ENCODE measurements around the gene SALL1.

The SALL1 gene

DNA sequence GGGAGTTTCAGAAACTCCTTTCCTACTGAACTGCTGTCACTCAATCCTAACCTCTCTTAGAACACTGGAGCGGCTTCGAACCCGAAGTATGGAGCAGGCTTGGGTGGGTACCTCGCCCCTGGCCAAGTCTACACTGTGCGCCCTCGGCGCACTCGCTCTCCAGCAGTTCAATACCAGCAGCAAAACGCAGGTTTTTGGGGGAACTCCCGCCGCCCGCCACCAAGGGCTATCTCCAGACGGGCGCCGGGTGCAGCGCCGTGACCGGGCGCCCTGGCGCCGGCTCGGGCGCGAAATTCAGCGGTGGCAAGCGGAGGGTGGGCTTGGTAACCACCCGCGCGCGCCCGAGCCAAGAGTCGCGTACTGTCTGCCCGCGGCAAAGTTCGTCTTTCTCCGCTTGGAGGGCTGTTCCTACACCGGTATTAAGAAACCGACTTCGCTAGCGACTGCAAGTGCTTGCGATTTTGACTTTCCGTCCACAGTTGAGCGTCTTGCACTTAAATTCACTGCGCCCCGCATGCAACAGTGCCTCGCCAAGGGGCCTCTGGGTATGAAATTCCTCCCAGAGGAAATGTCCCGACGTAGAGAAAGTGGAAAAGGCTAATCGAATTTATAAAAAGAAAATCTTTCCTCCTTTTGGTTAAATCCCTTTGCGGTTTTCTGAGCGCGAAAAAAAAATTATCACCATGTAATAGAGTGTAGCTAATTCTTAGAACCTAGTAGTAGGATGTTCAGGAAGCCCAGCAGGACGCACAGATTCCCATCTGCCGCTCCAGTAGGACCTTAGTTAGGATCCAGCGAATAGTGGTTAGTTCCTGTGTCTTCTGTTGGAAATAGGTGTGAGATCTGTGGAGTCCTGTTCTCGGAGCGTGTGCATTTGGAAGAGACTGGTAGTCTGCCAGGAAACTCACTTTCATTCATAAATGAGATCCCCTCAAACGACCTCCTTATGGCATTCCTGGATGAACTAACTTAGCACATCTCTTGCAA, 5.0 kb upstream of the SALL1 start:
- DNase-seq, result no peak

DNA sequence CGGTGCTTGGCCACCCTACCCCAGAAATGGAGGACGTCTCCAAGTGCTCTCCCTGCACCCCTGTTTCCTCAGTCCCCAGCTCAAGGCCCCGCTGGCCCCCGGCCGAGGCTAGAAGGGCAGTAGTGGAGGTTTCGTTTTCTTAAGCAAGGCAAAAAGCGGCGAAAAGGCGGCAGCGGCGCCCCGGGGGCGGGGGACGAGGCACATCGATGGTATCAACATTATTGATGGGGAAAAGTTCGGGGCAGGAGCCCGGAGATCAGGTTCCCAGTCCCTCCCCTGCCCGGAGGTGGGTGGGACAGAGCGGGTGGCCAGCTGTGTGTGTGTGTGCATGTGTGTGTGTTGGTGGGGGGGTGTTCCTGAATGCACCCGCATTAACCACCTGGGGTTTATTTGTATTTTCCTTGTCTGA, 4.1 kb upstream of the SALL1 start:
- no peak for DNase-seq

DNA sequence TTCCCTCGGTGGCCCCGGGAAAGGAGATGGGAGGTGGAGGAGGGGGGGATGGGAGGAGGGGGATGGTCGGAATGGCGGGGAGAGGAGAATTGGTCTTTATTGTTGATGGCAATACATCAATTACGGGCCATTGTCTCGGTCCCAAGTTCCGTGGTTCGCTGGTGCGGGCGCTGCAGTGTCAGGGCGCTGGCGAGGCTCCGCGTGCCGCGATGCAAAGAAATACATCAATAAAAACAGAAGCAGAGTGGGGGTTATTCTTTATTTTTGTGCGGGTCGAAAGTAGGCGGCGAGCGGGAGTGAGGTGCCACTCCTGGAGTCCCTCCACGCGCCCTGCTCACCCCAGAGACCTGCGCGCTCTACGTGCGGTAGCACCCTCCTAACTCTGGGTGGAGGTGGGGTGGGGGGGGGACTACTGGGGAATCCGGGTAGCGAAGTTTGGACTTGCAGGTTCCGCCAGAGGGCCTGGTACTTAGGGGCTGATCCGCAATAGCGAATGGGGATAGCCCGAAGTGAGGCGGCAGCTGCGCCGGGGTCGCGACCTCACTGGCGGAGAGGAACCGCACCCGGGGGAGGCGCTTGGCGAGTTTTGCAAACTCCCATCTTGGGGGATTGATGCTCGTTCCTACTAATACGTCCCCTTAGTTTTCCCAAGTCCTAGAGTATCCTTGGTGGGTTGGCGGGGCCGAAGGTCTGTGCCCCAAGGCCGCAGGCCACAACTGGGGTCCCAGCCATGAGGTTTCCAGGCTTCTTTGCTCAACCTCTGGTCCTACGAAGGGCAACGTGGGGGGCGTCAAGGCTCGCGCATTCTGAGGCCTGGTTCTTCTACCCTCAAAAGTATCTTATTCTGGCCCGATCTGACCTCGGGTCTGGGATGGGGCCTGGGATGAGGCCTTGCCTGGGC, 3.5 kb upstream of the SALL1 start:
- no peak for DNase-seq

DNA sequence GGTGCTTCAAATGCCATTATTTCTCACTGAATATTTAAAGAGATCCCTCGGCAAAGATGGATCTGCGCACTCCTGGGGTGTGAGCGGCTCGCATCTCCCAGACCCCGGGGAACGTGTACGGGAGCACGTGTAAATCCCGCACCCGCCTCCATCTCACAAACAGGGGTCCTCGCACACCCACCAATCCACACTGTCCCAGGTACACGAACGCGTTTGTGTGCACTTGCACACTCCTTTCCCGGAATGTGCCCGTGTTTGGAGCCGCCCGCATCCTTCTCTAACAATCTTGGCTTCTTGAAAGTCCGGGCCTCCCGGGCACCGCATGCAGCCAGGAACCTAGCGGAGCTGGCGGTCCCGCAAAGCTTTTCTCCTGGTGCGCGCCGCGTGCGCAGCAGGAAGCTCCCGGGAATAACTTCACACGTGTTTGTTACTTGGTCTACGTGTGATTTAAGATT, 2.5 kb upstream of the SALL1 start:
- DNase-seq, result no peak

DNA sequence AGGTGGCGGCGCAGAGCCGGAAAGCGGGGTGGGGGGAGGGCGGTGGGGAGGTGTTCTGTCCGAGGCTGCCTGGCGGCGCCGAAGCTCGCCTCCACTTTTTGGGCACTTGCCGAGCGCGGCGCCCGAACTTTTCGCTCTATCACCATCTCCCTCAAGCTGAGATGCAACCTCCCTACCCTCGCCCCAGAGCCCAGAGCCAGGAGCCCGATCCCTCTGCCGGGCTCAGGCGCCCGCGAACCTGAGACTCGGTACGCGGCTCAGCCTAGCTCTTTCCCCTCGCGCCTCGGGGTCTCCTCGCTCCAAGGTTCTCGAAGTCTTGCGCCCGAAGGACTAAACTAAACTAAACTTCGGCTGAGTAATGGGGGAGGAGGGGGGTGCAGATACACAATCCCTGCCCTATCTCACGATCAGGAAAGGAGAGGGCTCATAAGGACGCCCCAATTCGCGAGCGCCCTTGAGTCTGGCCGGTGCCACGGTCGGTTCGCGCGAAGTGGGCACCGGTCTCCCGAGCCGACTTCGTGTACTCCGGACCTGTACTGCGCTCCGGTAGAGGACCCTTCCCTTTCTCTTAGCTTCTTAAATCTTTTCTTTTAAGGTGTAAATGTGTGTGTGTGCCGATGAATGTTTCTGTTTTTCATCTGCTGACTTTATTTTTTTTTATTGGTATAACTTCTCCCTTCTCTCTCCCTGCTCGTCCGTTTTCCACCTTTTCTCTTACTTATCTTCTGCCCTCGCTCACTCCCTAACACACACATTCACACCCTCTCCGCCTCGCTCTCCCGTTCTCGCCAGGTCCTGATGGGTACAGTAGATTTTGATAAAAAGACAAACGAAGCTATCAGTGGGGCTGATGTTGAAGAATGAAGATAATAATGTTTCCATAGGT, 1.9 kb upstream of the SALL1 start:
- DNase-seq, result no peak

DNA sequence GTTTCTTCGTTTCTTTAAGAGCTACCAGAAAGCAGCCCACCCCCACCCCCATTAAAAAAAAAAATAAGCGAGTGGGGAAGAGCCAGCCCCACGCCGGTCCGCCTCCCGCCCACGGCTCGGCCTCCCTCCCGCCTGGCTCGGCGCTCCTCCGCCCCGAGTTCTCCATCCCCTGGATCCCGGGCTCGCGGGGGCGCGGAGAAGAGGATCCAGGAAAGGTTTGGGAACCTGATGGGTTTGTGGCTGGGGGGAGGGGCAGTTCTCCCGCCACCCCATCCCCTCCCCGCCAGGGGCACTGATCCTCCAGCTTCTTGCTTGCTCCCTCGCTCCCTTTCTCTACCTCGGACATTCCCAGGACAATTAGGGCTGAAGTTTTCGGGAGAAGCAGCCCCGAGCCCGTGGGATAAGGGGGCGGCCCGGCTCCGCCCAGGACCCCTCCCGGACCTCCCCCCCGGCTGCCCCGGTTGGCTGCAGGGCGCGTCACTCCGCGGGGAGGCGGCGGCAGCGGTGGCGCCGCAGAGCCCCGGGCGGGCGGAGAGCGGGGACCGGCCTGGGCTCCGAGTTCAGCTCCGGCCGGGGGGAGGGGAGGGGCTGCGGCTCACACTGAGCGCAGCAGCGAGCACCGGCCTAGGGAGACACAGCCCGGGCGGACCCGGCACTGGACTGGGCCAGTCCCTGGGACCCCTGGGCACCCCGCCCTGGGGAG, 1.0 kb upstream of the SALL1 start:
- no peak for DNase-seq

DNA sequence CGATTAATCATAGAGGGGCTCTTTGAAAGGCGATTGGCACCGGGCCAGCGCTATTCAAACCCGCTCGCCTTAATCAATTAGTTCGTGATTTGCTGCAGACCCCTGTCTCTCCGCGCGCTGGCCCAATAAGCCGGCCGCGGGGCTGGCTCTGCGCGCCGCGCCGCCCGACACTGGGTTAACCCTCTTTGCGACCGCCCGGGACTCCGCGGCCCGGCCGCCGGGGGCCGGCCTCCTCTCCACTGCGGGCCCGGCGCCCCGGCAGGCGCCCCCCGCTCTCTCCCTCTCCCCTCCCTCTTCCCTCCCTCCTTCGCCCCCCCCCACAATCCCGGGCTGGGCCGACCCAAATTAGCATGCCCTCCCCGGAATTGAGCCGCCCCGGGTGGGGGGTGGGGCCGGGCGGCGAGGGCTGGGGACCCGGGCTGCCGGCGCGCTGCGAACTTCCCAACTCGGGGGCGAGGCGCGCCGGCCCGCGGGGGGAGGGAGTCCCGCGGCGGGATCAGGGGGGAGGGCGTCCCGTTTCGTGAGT, 428 bp upstream of the SALL1 start:
- DNase-seq, result no peak

DNA sequence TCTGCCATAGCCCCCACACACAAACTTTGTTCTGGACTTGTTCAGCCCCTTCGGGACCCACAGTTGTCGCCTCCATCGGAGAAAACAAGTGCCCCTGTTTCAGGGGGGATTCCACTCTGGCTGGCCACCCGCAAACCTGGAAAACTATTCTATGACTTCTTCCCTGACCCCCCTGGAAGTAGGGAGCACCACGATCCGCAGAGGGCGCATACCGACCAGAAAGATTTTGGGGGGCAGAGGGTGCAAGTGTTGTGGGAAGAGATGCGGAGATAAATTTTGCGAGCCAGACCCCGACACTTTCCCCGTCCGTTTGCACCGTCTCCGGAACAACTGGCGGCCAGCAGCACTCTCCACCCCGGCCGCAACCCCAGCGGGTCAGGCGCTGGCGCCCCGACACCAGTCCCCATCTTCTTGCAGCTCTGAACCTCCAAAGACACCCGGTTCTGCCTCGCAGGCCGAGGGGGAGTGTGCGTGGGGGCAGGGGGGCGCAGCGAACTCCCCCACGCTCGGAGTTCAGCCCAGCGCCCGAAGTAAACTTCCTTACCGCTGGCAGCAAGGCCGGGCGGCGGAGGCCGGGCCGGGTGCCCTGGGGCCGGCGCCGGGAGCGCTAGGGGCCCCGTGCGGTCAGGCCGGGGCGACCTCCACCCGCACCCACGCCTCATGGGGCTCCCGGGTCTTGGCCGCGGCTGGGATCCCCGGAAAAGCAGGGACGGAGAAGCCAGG, 744 bp downstream of the SALL1 start:
- no peak for DNase-seq

DNA sequence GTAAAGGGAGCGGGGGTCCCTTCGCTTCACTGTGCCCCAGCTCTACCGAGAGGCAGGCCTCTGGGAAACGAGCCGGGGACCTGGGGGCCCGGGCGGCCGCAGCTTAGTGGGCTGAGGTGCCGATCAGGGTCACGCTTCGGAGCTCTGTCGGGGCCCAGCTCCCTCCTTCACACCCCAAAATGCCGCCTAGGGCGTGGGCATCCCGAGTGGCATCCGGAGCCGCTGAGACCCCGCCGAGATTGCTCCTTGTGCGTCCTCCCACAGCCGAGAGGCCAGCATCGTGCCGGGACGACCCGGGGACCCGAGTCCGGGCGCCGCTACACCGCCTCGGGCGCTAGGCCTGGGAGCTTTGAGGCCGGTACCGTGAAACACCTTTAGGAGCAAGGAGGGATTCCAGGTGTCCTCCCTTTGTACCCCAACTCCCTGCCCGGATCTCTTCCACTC, 1.3 kb downstream of the SALL1 start:
- DNase-seq, result no peak

DNA sequence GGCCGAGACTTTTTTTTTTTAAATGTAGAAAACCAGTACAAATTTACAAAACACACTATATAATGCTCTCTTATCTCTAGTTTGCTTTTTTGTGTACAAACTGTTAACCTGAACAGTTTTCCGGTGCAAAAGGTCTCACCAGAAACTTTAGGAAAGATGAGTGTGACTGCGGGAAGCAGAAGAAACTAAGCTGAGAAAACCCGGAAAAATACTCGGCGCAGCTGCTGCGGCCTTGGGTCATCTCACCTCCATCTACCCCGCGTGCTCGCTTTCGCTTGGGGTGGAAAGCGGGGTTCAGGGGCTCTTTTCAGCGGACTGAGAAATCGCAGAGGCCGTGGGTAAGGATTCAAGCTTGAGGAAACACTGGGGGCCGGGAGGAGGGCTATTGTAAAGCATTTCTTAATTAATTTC, 1.8 kb downstream of the SALL1 start:
- no peak for DNase-seq

DNA sequence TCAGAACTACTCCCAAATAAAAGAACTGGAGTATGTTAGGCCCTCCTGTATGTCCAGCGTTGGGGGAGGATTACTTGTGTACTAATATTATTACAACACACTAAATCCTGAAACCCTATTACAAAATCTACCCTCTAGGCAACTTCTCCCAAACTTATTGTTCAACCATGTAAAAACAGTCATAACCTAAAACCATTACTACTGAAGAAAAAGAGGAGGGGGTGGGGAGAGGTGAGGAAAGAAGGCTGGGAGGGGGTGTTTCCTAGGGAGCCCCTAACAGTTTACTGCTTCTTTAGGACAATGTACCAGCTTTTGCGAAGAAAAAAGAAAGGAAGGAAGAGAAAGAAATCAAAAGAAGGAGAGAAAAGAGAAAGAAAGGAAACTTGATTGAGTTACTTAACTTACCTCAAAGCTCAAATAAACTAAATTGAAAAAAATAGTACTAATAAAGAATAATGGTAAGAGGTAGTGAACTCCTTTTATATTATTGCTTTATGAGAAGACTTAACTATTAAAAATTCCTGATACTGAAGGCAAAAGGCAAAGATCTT, 2.3 kb downstream of the SALL1 start:
- DNase-seq, result no peak

DNA sequence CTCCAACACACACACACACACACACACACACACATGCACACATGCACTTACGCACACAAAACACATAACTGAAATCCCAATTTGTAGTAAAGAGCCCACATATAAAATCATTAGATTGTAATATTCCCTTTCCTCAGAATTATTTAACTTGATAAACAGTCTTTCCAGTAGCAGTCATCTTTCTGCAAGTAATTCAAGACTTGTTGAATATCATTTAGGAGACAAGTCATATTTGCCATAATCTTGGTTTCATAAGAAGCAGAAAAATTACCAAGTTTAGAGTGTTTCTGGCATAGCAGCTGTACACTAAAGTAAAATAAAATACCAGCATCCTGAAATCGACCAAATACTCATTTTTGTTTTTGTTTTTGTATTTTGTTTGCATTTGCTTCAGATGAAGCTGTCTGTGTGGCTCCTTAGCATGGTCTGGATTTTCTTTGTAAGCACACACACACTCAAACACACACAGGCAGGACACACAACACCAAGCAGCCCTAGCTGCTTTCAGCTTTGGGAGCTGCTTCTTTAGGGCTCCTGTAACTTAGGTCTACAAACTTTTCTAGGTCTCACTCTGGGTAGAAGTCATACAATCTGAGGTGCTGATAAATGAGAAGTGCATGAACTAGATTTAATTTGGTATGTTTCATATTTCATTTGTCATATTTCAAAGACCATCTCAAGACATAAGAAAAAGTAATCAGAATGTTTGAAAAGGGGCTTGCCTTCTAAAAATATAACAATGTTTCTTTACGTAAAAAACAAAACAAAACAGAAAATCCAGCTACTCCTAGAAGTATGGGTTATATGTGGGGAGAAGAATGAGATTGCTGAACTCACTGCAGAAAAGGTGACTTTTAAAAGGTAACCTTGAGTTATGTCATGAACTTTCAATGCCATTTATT, 3.0 kb downstream of the SALL1 start:
- no peak for DNase-seq

DNA sequence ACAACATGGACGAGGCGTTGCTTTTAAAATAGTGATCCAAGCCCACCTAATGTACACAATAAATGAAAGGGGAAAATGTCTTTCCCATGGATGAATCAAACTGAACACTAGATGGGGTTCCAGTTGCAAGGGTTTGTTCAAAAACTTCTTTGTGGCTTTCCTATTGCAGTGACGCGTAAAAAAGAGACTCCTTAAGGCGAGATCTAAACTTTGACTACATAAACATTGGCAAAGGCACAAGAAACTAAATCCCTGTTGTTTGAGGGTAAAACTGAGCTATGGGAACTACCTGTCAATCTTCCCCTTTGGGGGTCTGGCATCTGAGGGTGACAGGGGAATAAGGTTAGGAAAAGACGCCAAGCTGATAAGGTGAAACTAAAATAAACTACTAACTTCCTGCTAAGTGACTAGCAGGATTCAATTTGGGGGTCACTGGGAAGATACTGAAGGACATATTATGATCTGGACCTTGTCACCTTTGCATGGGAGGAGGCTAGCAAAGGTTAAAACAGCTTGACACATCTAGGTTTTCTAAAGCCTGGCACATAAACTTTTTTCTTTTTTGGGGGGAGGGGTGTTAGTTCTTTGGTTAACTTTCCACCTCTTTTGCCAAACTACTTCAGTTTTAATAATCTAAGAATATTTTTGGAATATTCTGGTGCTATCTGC, 4.7 kb downstream of the SALL1 start:
- no peak for DNase-seq

DNA sequence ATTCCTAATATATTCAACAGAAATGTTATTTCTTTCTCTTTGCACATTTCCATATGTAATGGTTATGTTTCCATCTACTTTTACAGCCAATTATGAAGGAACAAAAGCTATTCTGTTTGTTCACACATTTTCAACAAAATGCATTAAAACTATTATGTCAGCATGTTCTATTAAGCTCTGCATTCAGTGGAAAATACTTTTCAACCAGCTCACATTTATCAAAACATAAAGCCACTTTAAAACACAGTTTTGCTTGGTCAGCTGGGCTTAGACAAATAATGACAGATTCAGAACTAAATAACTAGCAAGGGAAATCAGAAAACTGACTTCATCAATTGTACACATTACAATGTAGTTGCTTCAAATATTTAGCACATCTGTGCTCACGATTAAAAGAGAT, 6.9 kb downstream of the SALL1 start:
- no peak for DNase-seq

DNA sequence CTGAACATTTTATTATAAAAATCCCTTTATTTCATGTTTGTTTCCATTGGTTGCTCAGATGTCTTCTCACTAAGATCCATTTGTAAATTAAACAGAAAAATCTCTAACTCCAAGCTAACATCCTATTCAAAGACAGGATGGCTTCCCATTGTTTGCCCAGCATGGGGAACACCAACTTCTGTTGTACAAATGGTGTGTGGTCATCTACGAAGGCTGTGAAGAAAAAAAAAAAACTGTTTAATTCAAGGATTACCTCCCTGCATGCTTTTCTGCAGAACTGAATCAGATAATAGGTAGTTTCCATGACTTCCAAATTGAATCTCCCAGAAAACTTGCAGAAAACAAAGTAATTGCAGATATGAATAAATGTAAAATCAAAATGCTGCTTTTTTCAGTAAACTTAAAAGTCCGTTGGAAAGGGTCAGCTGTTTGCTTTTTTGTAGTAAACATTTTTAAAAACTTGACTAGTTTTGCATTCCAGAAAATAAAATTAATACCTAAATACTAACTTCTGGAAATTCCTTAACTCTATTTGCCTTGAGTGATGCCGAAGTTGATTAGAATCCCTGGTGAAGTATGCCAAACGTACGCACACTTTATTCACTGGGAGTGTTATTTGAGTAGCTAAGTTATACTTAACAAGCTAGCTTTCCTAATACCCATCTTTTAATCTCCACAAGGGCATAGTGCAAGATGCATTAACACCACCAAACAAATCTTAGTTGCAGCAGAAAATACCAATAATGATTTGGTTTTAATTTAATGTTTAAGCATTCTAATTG, 7.7 kb downstream of the SALL1 start:
- DNase-seq, result no peak

DNA sequence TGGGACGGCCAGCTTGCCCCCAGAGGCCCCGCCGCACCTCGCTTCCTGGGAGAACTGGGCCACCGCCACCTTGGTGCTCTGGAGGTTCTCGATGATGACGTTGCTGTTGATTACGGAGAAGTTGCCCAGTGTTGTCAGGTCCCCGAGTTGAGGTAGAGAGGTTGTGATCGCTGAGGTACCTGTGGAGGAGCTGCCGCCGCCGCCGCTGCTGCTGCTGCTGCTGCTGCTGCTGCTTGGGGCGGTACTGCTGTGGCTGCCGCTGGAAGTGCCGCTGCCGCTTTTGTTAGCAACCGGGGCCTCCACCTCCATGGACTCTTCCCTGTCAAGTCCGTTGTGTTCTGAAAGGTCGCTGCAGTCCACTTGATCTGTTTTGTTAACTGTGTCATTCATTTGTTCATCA, 9.5 kb downstream of the SALL1 start:
- no peak for DNase-seq

DNA sequence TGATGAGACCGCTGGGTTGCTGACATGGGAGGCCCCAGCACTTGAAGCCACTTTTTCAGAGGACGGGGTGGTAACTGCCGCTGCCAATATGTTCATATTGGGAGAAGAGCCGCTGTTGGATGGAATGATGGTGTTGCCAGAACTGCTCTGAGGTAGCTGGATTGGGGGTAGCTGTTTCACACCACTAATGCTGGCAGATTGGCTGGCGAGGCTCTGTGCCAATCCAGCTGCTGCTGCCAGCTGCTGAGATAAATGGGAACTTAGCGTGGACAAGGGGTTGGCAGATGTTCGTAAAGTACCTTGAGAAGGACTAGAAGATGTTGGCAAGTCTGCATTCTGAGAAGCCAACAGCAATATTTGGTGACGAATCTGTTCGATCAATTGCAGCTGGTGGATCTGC, 10.0 kb downstream of the SALL1 start:
- no peak for DNase-seq

DNA sequence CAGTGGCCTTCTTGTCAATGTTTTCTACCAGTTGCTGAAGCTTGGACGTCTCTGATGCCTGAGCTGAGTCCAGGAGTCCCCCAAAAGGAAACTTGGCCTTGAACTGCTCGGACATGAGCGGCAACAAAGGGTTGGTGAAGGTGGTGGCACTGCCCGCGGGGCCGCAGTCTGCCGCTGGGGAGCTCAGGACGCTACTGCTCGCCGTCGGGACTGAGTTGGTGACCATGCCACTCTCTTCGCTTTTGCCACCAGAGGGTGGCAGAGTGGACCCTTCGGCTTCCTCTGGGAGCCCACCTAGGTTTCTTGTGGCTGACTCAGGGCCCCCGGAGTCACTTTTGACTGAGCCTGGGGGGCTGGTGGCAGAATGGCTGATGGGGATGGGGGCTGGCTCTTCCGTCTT, 11.0 kb downstream of the SALL1 start:
- DNase-seq, result no peak

All from stimulated activated CD4-positive, alpha-beta T cell treated with anti-CD3 and anti-CD28 coated beads, Interleukin-2, amount 100 ng/mL, for 24 hours (primary cell).